ENCODE data around the gene ZNF566.

- TF ChIP-seq POLR2AphosphoS5 (IDR thresholded peaks at IDR 0.05; ENCODE audit: borderline replicate concordance, low read depth, low read length) (no peak), EZH2 (IDR thresholded peaks at IDR 0.05) (no peak), FOXP2 (optimal IDR thresholded peaks at IDR 0.05; ENCODE audit: control extremely low read depth, extremely low read length, insufficient read depth) (no peak)
Measured at GRCh38 chr19:36423925-36424324, 65.4 kb downstream of the ZNF566 start.

Data from SK-N-MC (cell line).